Thoracic aorta (tissue), 2 donors: Measurements from ENCODE around the gene PRSS21. TPM values are rescaled to one million over a fixed set of nuclear protein-coding genes. Genes with fewer than 3 reads are reported as not detected.

Experiments used
- ATAC-seq: fragments of 150-250 bp; one replicate; pipeline ENCODE4 v1.8.0; 2017; ENCODE audit warnings: low read depth; ENCODE audit not compliant: insufficient number of reproducible peaks, low FRiP score
- DNase-seq: peaks from one replicate; pipeline ENCODE4 v3.0.0-alpha.2; 2020; ENCODE audit warnings: low spot score
- H3K27ac ChIP-seq, 2 donors: fragments of 200-600 bp; sonication (generic); 1 replicate in 1 of 2; 2 replicates in 1 of 2; pipeline ENCODE4 v1.5.1; 2016; ENCODE audit warnings: mild to moderate bottlenecking in 2 of 2, moderate library complexity in 2 of 2
- H3K27me3 ChIP-seq: fragments of 200-600 bp; sonication (generic); replicated peaks from 2 replicates; pipeline ENCODE4 v1.6.0; 2016; ENCODE audit warnings: mild to moderate bottlenecking; ENCODE audit not compliant: insufficient read depth
- H3K36me3 ChIP-seq: fragments of 200-600 bp; sonication (generic); one replicate; pipeline ENCODE4 v1.5.1; 2016
- H3K4me1 ChIP-seq, 2 donors: fragments of 200-600 bp; sonication (generic); 1 replicate in 1 of 2; 2 replicates in 1 of 2; pipeline versions ENCODE4 v1.5.1 to v1.6.0; 2016; ENCODE audit warnings: low read depth in 2 of 2, mild to moderate bottlenecking in 1 of 2; ENCODE audit not compliant: control insufficient read depth in 1 of 2
- H3K4me3 ChIP-seq: fragments of 200-600 bp; sonication (generic); 2 replicates; pipeline ENCODE4 v1.5.1; 2016; ENCODE audit warnings: mild to moderate bottlenecking
- H3K9me3 ChIP-seq: fragments of 200-600 bp; sonication (generic); 2 replicates; pipeline ENCODE4 v1.5.1; 2016
- CTCF ChIP-seq: fragments of 200-600 bp; sonication (generic); IDR thresholded peaks from one replicate; pipeline ENCODE4 v1.5.1; 2019; ENCODE audit warnings: antibody characterized with exemption
- total RNA-seq, 2 donors: library from RNA; depleted of rRNA; stranded (reverse); fragments of >200 nt; gene quantifications; one replicate each; pipeline versions ENCODE4 v1.1.0 to v1.2.3, GENCODE V29; 2016

The PRSS21 gene
- total RNA-seq, 2 donors from 2014 or later, result 0.54 TPM; not detected in 1

GRCh38 chr16:2854700-2855309, 37.8 kb downstream of the PRSS21 start:
- TF ChIP-seq CTCF, result no peak
- H3K36me3 ChIP-seq, result no peaks in the 10 kb centered on the region
- no peaks in the 10 kb centered on the region for H3K9me3 ChIP-seq
- no peaks in the 10 kb centered on the region for H3K4me1 ChIP-seq
- H3K27me3 ChIP-seq, result no peaks in the 10 kb centered on the region
- ATAC-seq (no peak), DNase-seq (no peak)
- no peak overlapping the region for H3K27ac ChIP-seq
- no peak overlapping the region for H3K4me3 ChIP-seq

- Histone ChIP-seq H3K4me1 (no peaks in the 10 kb centered on the region), H3K4me3 (no peak overlapping the region), H3K27ac (no peak overlapping the region), H3K27me3 (no peaks in the 10 kb centered on the region), H3K9me3 (peaks cover 1% of the 10 kb centered on the region), H3K36me3 (no peaks in the 10 kb centered on the region)
- TF ChIP-seq CTCF, result no peak
- DNase-seq (no peak), ATAC-seq (no peak)
Observed at GRCh38 chr16:2855536-2855935, 38.5 kb downstream of the PRSS21 start.

- no peak overlapping the region for H3K27ac ChIP-seq
- DNase-seq, result no peak
- no peak overlapping the region for H3K4me3 ChIP-seq
- H3K36me3 ChIP-seq, result no peaks in the 10 kb centered on the region
- no peaks in the 10 kb centered on the region for H3K4me1 ChIP-seq
- H3K27me3 ChIP-seq, result no peaks in the 10 kb centered on the region
- H3K9me3 ChIP-seq, result peaks cover 7% of the 10 kb centered on the region
- TF ChIP-seq CTCF, result no peak
- no peak for ATAC-seq
Observed at GRCh38 chr16:2856061-2856670, 39.1 kb downstream of the PRSS21 start.

GRCh38 chr16:2856686-2857450, 39.8 kb downstream of the PRSS21 start:
- no peak for DNase-seq
- Histone ChIP-seq H3K9me3 (peaks cover 10% of the 10 kb centered on the region), H3K27me3 (no peaks in the 10 kb centered on the region), H3K36me3 (no peaks in the 10 kb centered on the region), H3K4me3 (no peak overlapping the region), H3K4me1 (no peaks in the 10 kb centered on the region), H3K27ac (no peak overlapping the region)
- no peak for ATAC-seq
- no peak for TF ChIP-seq CTCF

- H3K4me3 ChIP-seq, result peak within 1 kb of the TSS; percentile 33
- H3K9me3 ChIP-seq, result peaks cover 10% of the 10 kb centered on the region
- no peak for TF ChIP-seq CTCF
- H3K36me3 ChIP-seq, result no peaks in the 10 kb centered on the region
- no peaks in the 10 kb centered on the region for H3K4me1 ChIP-seq
- DNase-seq, result no peak
- ATAC-seq, result no peak
- no peaks in the 10 kb centered on the region for H3K27me3 ChIP-seq
- no peak within 1 kb of the TSS for H3K27ac ChIP-seq
Observed at GRCh38 chr16:2857451-2858244, 40.6 kb downstream of the PRSS21 start, which contains the start of gene PRSS22. Gene PRSS22 (minus strand): TSS chr16:2858170. CDS start chr16:2858104, 66 bp downstream.
